OCI-LY7 (cell line): Measurements from ENCODE around the gene PDS5B.

Source experiments
- CTCF ChIP-seq: fragments of 200-600 bp; sonication (generic); conservative IDR thresholded peaks from 2 replicates; pipeline ENCODE4 v1.5.1; 2014; ENCODE audit warnings: mild to moderate bottlenecking, antibody characterized with exemption, low read length, moderate library complexity, mixed read lengths
- EZH2phosphoT487 ChIP-seq: fragments of 200-600 bp; sonication (generic); IDR thresholded peaks from 2 replicates; pipeline ENCODE4 v1.6.1; 2018; ENCODE audit warnings: low read depth, borderline replicate concordance, mild to moderate bottlenecking, mixed run types, antibody characterized with exemption, low read length, moderate library complexity, mixed read lengths

GRCh38 chr13:32735859-32736258 is 149.6 kb downstream of the PDS5B start:
- TF ChIP-seq CTCF, result no peak
- TF ChIP-seq EZH2phosphoT487, result no peak
